AG04450 (cell line): ENCODE data around the gene HCN2. TPM values are rescaled to one million over a fixed set of nuclear protein-coding genes. Genes with fewer than 3 reads are reported as not detected.

Source experiments
- CTCF ChIA-PET: fragments of 300-600, 350-600 bp; formaldehyde crosslinking; extraction: SDS; loops from one replicate; lab custom pipeline; 2022; ENCODE audit warnings: antibody characterized with exemption, inconsistent platforms; lab: Charles Lee
- POLR2A ChIA-PET: fragments of 350-600 bp; formaldehyde crosslinking; extraction: SDS; loops from one replicate; lab custom pipeline; 2021; ENCODE audit warnings: antibody characterized with exemption, inconsistent platforms; lab: Yijun Ruan, JAX
- DNase-seq: peaks from one replicate; pipeline ENCODE4 v3.0.0-alpha.2; 2011; ENCODE audit warnings: low read depth, low spot score
- H3K27ac ChIP-seq: one replicate; pipeline ENCODE4 v1.5.1; 2012; ENCODE audit warnings: low read depth, low read length, control low read depth
- H3K27me3 ChIP-seq: one replicate; pipeline ENCODE4 v1.6.0; 2012; ENCODE audit warnings: low read length; ENCODE audit not compliant: control insufficient read depth, insufficient read depth
- H3K4me3 ChIP-seq: 2 replicates; pipeline ENCODE4 v1.5.1; 2011; ENCODE audit warnings: mild to moderate bottlenecking, low read depth, low read length, control low read depth
- H3K9me3 ChIP-seq: 2 replicates; pipeline ENCODE4 v1.5.1; 2012; ENCODE audit warnings: low read length; ENCODE audit not compliant: control insufficient read depth, insufficient read depth
- polyA plus RNA-seq: library from polyadenylated mRNA; depleted of rRNA; stranded (reverse); fragments of >200 nt; gene quantifications from 2 replicates; pipeline ENCODE4 v1.2.3, GENCODE V29; 2011
- TF ChIP-seq, protein P1 (sequence below): IDR thresholded peaks from 2 replicates; pipeline ENCODE4 v1.5.1; 2011; ENCODE audit warnings: low read depth, low read length, control low read depth, inconsistent platforms

The HCN2 gene
- polyA plus RNA-seq, 1 experiment: 0.33 TPM

DNA sequence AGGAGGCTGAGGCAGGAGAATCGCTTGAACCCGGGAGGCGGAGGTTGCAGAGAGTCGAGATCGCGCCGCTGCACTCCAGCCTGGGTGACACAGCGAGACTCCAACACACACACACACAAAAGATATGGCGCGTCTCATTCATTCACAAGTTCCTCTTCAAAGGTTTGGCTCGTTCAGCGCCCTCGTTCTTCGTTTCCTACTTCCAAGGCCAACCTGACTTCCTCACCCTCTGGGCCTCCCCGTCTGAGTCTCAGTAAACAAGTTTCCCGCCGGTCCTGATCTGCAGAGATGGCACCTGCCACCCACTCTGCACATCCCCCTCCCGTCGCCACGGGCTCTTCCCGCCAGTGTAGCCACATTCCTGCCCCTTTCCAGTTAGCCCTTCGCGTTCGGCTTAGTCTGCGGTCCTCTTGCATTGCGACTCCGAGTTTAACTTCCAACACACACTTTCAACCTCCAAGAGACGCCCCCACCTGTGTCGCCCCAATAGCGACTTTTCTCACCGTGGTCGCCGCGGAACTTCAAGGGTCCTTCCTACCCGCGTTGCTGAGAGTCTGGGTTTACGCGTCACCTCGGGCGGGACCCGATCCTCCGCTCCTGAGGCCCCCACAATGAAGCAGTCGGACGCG lies 18.6 kb upstream of the HCN2 start:
- CTCF ChIA-PET: no interaction called here
- Histone ChIP-seq H3K9me3 (peaks cover 5% of the 10 kb centered on the region; the same call in 1 of the 2 replicates), H3K27ac (peak overlapping the region; percentile 82), H3K27me3 (no peaks in the 10 kb centered on the region), H3K4me3 (peak overlapping the region; percentile 67)
- TF ChIP-seq, protein P1, sequence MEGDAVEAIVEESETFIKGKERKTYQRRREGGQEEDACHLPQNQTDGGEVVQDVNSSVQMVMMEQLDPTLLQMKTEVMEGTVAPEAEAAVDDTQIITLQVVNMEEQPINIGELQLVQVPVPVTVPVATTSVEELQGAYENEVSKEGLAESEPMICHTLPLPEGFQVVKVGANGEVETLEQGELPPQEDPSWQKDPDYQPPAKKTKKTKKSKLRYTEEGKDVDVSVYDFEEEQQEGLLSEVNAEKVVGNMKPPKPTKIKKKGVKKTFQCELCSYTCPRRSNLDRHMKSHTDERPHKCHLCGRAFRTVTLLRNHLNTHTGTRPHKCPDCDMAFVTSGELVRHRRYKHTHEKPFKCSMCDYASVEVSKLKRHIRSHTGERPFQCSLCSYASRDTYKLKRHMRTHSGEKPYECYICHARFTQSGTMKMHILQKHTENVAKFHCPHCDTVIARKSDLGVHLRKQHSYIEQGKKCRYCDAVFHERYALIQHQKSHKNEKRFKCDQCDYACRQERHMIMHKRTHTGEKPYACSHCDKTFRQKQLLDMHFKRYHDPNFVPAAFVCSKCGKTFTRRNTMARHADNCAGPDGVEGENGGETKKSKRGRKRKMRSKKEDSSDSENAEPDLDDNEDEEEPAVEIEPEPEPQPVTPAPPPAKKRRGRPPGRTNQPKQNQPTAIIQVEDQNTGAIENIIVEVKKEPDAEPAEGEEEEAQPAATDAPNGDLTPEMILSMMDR: no peak
- POLR2A ChIA-PET: interaction anchor here (0.7 to 1.1 kb wide), 3 partner anchors 40 to 152 kb away, joined by 3 to 6 read pairs (median 3); partner anchors contain the start of gene CDC34
- no peak for DNase-seq

DNA sequence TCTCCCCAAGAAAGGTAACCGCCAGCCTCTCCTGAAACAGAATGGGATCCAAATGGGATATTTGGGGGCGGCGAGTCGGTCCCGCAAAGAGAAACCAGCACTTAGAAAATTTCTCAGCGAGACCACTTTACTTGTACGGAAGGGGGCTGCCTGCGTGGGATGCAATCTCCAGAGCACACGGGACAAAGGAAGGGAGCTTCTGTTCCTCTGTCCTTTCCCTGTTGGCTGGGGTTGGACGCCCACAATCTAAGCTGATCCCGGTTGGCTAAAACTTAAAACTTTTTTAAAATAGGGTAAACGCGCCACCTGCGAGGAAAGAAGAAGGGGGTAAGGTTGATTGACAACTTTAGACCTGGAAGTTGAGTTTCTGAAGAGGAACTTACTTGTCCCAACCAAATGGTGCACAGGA lies 18.1 kb upstream of the HCN2 start:
- Histone ChIP-seq H3K27me3 (no peaks in the 10 kb centered on the region), H3K9me3 (peaks cover 5% of the 10 kb centered on the region; the same call in 1 of the 2 replicates), H3K27ac (peak overlapping the region; percentile 82), H3K4me3 (peak overlapping the region; percentile 67)
- TF ChIP-seq, protein P1: no peak
- CTCF ChIA-PET: no interaction called here
- DNase-seq: no peak
- POLR2A ChIA-PET: interaction anchor here (0.6 to 1.7 kb wide), 6 partner anchors 12 to 207 kb away, joined by 3 to 13 read pairs (median 4); partner anchors contain the start of gene CDC34

DNA sequence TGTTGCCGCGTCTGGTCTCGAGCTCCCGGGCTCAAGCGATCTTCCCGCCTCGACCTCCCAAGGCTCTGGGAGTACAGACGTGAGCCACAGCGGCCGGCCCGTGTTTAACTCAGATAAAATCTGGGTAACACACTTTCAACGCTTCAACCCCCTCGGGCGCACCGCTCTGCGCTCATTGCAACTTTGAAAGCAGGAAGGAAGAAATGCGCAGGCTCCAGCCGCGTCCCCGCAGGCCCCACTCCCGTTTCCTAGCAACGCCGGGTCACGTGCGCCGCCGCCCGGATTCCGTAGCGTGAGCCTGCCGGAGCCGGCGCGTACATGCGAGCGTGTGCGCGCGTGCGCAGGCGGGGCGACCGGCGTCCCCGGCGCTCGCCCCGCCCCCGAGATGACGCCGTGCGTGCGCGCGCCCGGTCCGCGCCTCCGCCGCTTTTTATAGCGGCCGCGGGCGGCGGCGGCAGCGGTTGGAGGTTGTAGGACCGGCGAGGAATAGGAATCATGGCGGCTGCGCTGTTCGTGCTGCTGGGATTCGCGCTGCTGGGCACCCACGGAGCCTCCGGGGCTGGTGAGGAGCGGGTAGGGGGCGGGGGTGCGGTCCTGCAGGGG lies 17.4 kb upstream of the HCN2 start, which contains the start of gene BSG:
BSG (plus strand) TSS at position 457 of the 603 bp plus-strand sequence; CDS start at position 496, 39 bp downstream.
- H3K27me3 ChIP-seq: no peaks in the 10 kb centered on the region
- TF ChIP-seq, protein P1: no peak
- peak within 1 kb of the TSS; percentile 82 for H3K27ac ChIP-seq
- DNase-seq: peak; percentile 95
- peak within 1 kb of the TSS; percentile 91 for H3K4me3 ChIP-seq
- ChIA-PET CTCF (no interaction called here), POLR2A (interaction anchor here (0.6 to 1.7 kb wide), 9 partner anchors 11 to 207 kb away, joined by 3 to 13 read pairs (median 4); partner anchors contain the start of genes CDC34 and RNF126)
- peaks cover 5% of the 10 kb centered on the region; the same call in 1 of the 2 replicates for H3K9me3 ChIP-seq

DNA sequence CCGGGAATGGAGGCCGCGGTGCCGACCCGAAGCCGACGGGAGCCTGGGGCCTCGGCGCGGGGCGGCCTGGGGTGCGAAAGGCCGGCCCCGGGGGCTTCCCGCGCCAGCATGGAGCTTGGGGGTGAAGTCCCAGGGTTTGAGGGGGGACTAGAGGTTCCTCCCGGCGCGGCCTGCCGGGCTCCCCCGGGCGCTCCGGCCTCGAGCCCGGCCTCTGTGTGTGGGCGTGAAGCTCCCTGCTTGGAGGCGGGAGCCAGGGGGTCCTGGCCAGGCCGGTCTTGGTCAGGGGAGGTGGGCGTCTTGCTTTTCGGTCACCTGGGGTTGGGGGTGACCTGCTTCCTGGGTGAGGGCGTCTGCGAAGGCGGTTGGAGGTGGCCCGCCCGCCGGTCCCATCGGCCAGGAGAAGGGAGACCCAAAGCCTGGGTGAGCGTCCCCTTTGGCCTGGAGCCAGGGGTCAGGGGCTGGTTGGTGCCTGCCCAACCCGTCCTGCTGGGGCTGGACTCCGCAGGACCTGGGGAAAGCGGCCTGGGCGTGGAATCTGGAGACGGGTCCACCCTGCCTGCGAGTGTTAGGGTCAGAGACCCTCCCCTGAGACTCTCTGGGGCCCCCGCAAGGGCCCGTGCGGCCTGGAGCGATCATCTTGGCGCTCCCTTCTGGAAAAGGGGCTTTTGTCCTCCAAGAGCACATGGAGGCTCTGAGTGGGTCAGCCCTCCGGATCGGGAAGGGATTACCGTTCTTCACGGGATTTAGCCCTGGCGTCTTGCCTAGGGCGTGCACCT lies 16.8 kb upstream of the HCN2 start:
- POLR2A ChIA-PET: interaction anchor here (0.6 to 1.7 kb wide), 8 partner anchors 11 to 90 kb away, joined by 3 to 13 read pairs (median 4); partner anchors contain the start of genes CDC34 and RNF126
- CTCF ChIA-PET: no interaction called here

More for the DNA sequence above, 16.8 kb upstream of the HCN2 start:
- TF ChIP-seq, protein P1: no peak
- H3K27ac ChIP-seq: no peak overlapping the region
- no peaks in the 10 kb centered on the region for H3K27me3 ChIP-seq
- DNase-seq: no peak
- H3K9me3 ChIP-seq: peaks cover 8% of the 10 kb centered on the region; the same call in 1 of the 2 replicates
- peak overlapping the region; percentile 91 for H3K4me3 ChIP-seq
